GM12878 (cell line): ENCODE results near the gene NLRP14. TPM values are rescaled to one million over a fixed set of nuclear protein-coding genes. Genes with fewer than 3 reads are reported as not detected.

ENCODE experiments used
- ATAC-seq: fragments of 200-7000 bp; cut with Tn5 transposase; 3 replicates; pipeline ENCODE4 v1.9.1; 2020; ENCODE audit warnings: mild to moderate bottlenecking, moderate library complexity
- BruUV-seq: library from RNA; stranded (reverse); fragments of 400-500 nt; replicated peaks from 2 replicates; lab custom pipeline; 2021; lab: Mats Ljungman, UMichigan
- CTCF ChIA-PET: fragments of 300-600 bp; sonication (Branson Sonifier 250); formaldehyde crosslinking; extraction: SDS; loops from one replicate; lab custom pipeline; 2021; ENCODE audit warnings: inconsistent platforms; lab: Yijun Ruan, JAX
- POLR2A ChIA-PET: fragments of 350-600 bp; formaldehyde crosslinking; extraction: SDS; loops from one replicate; lab custom pipeline; 2021; ENCODE audit warnings: inconsistent platforms; lab: Charles Lee
- RAD21 ChIA-PET: fragments of 300-600 bp; sonication (Branson Sonifier 250); formaldehyde crosslinking; loops from one replicate; lab custom pipeline; 2023; ENCODE audit warnings: antibody characterized with exemption; ENCODE audit not compliant: unreplicated experiment; lab: Charles Lee
- SMC1A ChIA-PET: fragments of 300-600 bp; sonication (Branson Sonifier 250); formaldehyde crosslinking; loops from one replicate; lab custom pipeline; 2023; ENCODE audit not compliant: unreplicated experiment, uncharacterized antibody; lab: Charles Lee
- DNase-seq: peaks from one replicate; pipeline ENCODE4 v3.0.0-alpha.2; 2011; ENCODE audit warnings: low read depth, low spot score
- FAIRE-seq: peaks from 3 replicates; lab custom pipeline; 2011; peaks lifted over from hg19 to GRCh38; lab: Jason Lieb, UNC
- H2AFZ ChIP-seq: 2 replicates; pipeline ENCODE4 v1.6.0; 2011; ENCODE audit warnings: low read depth, low read length, control low read depth; ENCODE audit not compliant: control insufficient read depth
- H3K27ac ChIP-seq: 2 replicates; pipeline ENCODE4 v1.5.1; 2011; ENCODE audit warnings: control low read depth; ENCODE audit not compliant: control insufficient read depth, insufficient read depth
- H3K27me3 ChIP-seq, 2 experiments: replicated peaks in 1 of 2; 2 replicates each; pipeline versions ENCODE4 v1.6.0 to v1.6.1; 2011; ENCODE audit warnings: low read length in 1 of 2; ENCODE audit not compliant: control insufficient read depth in 2 of 2, insufficient read depth in 2 of 2
- H3K36me3 ChIP-seq, 2 experiments: 2 replicates each; pipeline ENCODE4 v1.5.1; 2011; ENCODE audit warnings: low read length in 1 of 2; ENCODE audit not compliant: control insufficient read depth in 2 of 2, insufficient read depth in 2 of 2
- H3K4me1 ChIP-seq: 2 replicates; pipeline ENCODE4 v1.6.1; 2011; ENCODE audit warnings: mild to moderate bottlenecking, low read length, moderate library complexity, mixed read lengths; ENCODE audit not compliant: control insufficient read depth, insufficient read depth
- H3K4me2 ChIP-seq: 2 replicates; pipeline ENCODE4 v1.6.0; 2011; ENCODE audit warnings: control low read depth; ENCODE audit not compliant: control insufficient read depth, insufficient read depth
- H3K4me3 ChIP-seq: fragments of 200-600 bp; sonication (generic); 2 replicates; pipeline ENCODE4 v1.5.1; 2016
- H3K79me2 ChIP-seq: 2 replicates; pipeline ENCODE4 v1.6.0; 2011; ENCODE audit warnings: low read length; ENCODE audit not compliant: control insufficient read depth, insufficient read depth
- H3K9ac ChIP-seq: 2 replicates; pipeline ENCODE4 v1.8.0; 2011; ENCODE audit warnings: low read length, control low read depth, mixed read lengths; ENCODE audit not compliant: control insufficient read depth, insufficient read depth
- H3K9me3 ChIP-seq: replicated peaks from 3 replicates; pipeline ENCODE4 v1.5.1; 2011; ENCODE audit warnings: mild to moderate bottlenecking, low read length; ENCODE audit not compliant: control insufficient read depth, insufficient read depth
- H4K20me1 ChIP-seq: 2 replicates; pipeline ENCODE4 v1.6.0; 2011; ENCODE audit not compliant: control insufficient read depth, insufficient read depth
- CTCF ChIP-seq, 3 experiments: IDR thresholded peaks in 2 of 3; conservative IDR thresholded peaks in 1 of 3; 2 replicates each; pipeline ENCODE4 v1.5.1; 2011; ENCODE audit warnings: low read depth in 3 of 3, low read length in 3 of 3, mild to moderate bottlenecking in 3 of 3, control low read depth in 2 of 3, moderate library complexity in 2 of 3, inconsistent platforms in 1 of 3, mixed read lengths in 1 of 3; ENCODE audit not compliant: control insufficient read depth in 2 of 3, insufficient read depth in 1 of 3; ENCODE audit errors: extremely low read depth in 1 of 3
- HDAC2 ChIP-seq: fragments of 200-600 bp; sonication (generic); IDR thresholded peaks from 2 replicates; pipeline ENCODE4 v1.6.1; 2017
- NBN ChIP-seq: fragments of 450-650 bp; IDR thresholded peaks from 2 replicates; pipeline ENCODE4 v1.6.1; 2016
- RAD21 ChIP-seq: IDR thresholded peaks from 2 replicates; pipeline ENCODE4 v1.6.1; 2011; ENCODE audit warnings: mild to moderate bottlenecking, low read depth, low read length, moderate library complexity; ENCODE audit not compliant: insufficient read depth
- SMC3 ChIP-seq: IDR thresholded peaks from 2 replicates; pipeline ENCODE4 v1.6.1; 2011; ENCODE audit warnings: low read length, improper control_type of control experiment, borderline replicate concordance
- TCF7 ChIP-seq: IDR thresholded peaks from 2 replicates; pipeline ENCODE4 v1.6.1; 2014; ENCODE audit warnings: antibody characterized with exemption, borderline replicate concordance
- YY1 ChIP-seq: IDR thresholded peaks from 2 replicates; pipeline ENCODE4 v1.6.1; 2011; ENCODE audit warnings: low read depth, mild to moderate bottlenecking, low read length
- WGBS: methylation state at CpG from one replicate; pipeline ENCODE4 v1.1.6; 2016; ENCODE audit warnings: low lambda C conversion rate; ENCODE audit not compliant: insufficient replicate concordance, insufficient coverage; ENCODE audit errors: missing lambda C conversion rate; 5-methylcytosine and 5-hydroxymethylcytosine counted together
- in situ Hi-C: fragments of 300-500 bp; cut with MboI; formaldehyde crosslinking; loops from 9 replicates; pipeline ENCODE4 v1.14.3; 2018; ENCODE audit warnings: mixed read lengths
- intact Hi-C: fragments of 100-400 bp; cut with micrococcal nuclease; formaldehyde crosslinking; loops from one replicate; pipeline ENCODE4 v1.14.2; 2022; ENCODE audit not compliant: unreplicated experiment
- polyA plus RNA-seq, 11 experiments: library from polyadenylated mRNA; depleted of rRNA in 4 of 11; unstranded in 6 of 11; stranded (reverse) in 5 of 11; fragments of >200 nt; fragmentation: Nextera tagmentation in 4 of 11; fragmentation: Illumina TruSeq in 1 of 11; extraction: Ambion mirVana in 4 of 11; extraction: Trizol in 1 of 11; gene quantifications; 1 replicate in 1 of 11; 2 replicates in 10 of 11; pipeline versions ENCODE4 v1.2.1 to v1.2.3, GENCODE V29; 2011 to 2016; ENCODE audit warnings: inconsistent platforms in 2 of 11, missing spikeins in 2 of 11, low read depth in 1 of 11
- total RNA-seq, 4 experiments: library from RNA; depleted of rRNA in 3 of 4; stranded (reverse); fragments of >200 nt in 3 of 4; fragmentation: Illumina TruSeq in 1 of 4; extraction: Trizol in 1 of 4; gene quantifications; 2 replicates each; pipeline versions ENCODE4 v1.2.1 to v1.2.3, GENCODE V29; 2013 to 2021

NLRP14 gene
- total and polyA plus RNA-seq, 10 of the 15 experiments (the other 5 are each of a cell fraction or from before 2014, with no cell fraction given), result 0.02 to 0.12 (median 0.04) TPM; not detected in 3

DNA sequence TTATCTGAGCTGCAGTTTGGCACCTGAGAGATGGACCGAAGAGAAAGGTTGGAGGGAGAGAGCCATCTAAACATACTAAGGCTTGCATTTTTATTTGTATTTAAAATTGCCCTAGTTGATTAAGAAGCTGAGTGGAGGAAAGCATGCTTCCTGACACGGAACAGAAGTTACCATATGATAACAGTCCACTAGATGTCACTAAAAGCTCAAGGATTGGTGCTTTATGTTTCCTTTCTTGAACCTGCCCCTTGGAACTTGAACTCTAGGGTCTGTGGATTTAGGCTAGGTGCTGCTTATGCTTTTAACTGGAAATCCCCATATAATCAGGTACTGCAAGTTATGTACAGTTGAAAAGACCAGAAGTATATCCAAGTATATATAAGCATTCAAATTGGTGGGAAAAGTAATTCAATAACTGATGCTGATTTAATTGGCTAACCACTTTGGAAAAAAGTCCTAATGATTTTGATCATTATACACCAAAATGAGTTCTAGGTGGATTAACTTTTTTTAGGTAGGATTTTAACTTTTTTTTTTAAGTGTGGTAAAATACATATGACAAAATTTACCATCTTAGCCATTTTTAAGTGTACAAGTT is 78.1 kb downstream of the NLRP14 start:
- SMC1A ChIA-PET, result interaction anchor here (0.7 to 3.1 kb wide), 12 partner anchors 9 to 1002 kb away, joined by 3 to 14 read pairs (median 4); no protein-coding TSS in a partner anchor
- TF ChIP-seq RAD21 (peak; percentile 94), CTCF (IDR thresholded peaks at IDR 0.05 in 2 of 3, conservative IDR thresholded peaks at IDR 0.05 in 1 of 3; ENCODE audit: control insufficient read depth in 2 of 3, extremely low read depth in 1 of 3, insufficient read depth in 1 of 3, low read depth in 3 of 3, low read length in 3 of 3) (peak; percentile 58 to 74 (median 63); a peak in 5 of 6 replicates), SMC3 (peak; percentile 82), TCF7 (no peak), NBN (no peak), HDAC2 (no peak), YY1 (0 out of 2 replicates have a peak, but pooled peaks have one; percentile 15)
- Histone ChIP-seq H3K4me1 (no peaks in the 10 kb centered on the region), H3K4me3 (no peak overlapping the region), H3K4me2 (no peak overlapping the region), H3K36me3 (no peaks in the 10 kb centered on the region), H3K27ac (no peak overlapping the region), H3K79me2 (no peaks in the 10 kb centered on the region), H3K9me3 (no peaks in the 10 kb centered on the region), H3K27me3 (no peaks in the 10 kb centered on the region), H3K9ac (no peak overlapping the region), H4K20me1 (no peaks in the 10 kb centered on the region), H2AFZ (no peak overlapping the region)
- POLR2A ChIA-PET, result no interaction called here
- WGBS, result 0% methylated on average over 2 of the region's 2 CpGs
- ATAC-seq (peak; percentile 95), DNase-seq (peak; percentile 40), FAIRE-seq (peak; percentile 95)
- in situ Hi-C loops, result loop anchor here (5.0 kb wide), 2 partner anchors 599 to 889 kb away; partner anchors contain the start of gene EIF3F
- RAD21 ChIA-PET, result interaction anchor here (0.9 to 4.1 kb wide), 15 partner anchors 10 to 1001 kb away, joined by 3 to 13 read pairs (median 4); partner anchors contain the start of gene EIF3F
- BruUV-seq, result no TSS peak
- intact Hi-C loops, result loop anchor here (1.0 to 5.0 kb wide), 4 partner anchors 179 to 888 kb away; partner anchors contain the start of gene EIF3F
- CTCF ChIA-PET, result interaction anchor here (0.7 to 3.2 kb wide), 23 partner anchors 10 to 1166 kb away, joined by 3 to 26 read pairs (median 5); partner anchors contain the start of genes EIF3F and LMO1
